Right lobe of liver (tissue), 4 donors: ENCODE results near the gene ZNF107.

Experiments
- CTCF ChIP-seq, 4 donors: fragments of 200-600 bp in 3 of 4; fragments of 450-650 bp in 1 of 4; IDR thresholded peaks; one replicate each; pipeline versions ENCODE4 v1.5.1 to v1.8.0; 2016 to 2022; ENCODE audit warnings: antibody characterized with exemption in 4 of 4, mild to moderate bottlenecking in 2 of 4
- POLR2A ChIP-seq: fragments of 450-650 bp; IDR thresholded peaks from one replicate; pipeline ENCODE4 v1.6.1; 2017; ENCODE audit warnings: antibody characterized with exemption, mild to moderate bottlenecking
- donor health status: DM: no; HTN: no; CAD: no.
- donor health status: DM: no; HTN: no; CAD: no.
- donor health status: DM: no; HTN: yes; CAD: no.

GRCh38 chr7:64655811-64656210, 10.1 kb upstream of the ZNF107 start:
- TF ChIP-seq CTCF (IDR thresholded peaks at IDR 0.05), result no peak
- no peak for TF ChIP-seq POLR2A
